Measurements from ENCODE around the gene TMSB15A.
"Not testable (repeated sequence)": the region's sequence is repeated elsewhere in the genome, so short reads cannot be mapped to it uniquely, and the experiment has no call there.

TMSB15A gene

DNA sequence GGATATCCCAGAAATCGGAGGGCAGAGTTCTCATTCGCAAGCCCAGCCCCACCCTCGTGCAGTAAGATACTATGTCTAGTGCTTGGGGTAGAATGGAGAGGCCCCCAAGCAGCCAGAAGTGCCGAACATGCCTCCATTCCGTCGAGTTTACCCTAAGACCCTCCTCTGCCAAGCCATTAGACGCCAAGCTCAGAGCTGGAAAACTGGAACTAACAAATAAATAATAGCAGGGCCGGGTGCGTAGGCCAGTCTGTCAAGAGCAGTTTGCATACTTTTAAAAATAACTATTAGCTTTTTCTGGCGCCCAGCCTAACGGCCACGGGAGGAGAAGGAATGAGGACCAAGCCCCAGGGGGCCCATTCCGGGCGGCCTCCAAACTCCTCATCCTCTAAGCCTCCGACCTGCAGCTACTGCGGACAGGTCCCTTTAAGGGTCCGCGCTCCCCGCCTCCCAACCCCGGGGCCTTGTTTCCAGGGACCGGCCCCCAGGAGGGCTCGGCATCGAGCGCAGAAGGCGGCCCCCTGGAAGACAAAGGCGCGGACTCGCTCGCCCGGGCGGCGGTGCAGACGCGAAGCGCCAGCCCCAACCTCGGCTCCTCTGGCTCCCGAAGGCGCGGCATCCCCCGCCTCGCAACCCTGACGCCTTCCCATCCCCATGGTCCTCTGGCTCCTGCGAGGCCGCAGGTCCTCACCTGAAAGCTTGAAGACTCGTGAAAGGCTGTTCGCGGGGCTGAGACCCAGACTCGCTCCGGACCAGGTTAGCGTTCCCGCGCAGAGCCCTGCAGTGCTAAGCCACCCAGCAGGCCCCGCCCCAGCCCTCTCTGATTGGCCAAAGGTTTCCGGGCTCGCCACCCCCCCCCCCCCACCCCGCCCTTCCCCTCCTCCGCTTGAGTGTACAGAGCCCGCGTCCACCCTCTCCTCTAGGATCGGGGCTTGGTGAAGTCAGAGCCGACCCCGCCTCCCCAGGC is at the start of gene TMSB15A:
Gene TMSB15A, minus strand, starts transcription at position 765 of the 967 bp plus-strand sequence.
- peak; percentile 55 for DNase-seq

DNA sequence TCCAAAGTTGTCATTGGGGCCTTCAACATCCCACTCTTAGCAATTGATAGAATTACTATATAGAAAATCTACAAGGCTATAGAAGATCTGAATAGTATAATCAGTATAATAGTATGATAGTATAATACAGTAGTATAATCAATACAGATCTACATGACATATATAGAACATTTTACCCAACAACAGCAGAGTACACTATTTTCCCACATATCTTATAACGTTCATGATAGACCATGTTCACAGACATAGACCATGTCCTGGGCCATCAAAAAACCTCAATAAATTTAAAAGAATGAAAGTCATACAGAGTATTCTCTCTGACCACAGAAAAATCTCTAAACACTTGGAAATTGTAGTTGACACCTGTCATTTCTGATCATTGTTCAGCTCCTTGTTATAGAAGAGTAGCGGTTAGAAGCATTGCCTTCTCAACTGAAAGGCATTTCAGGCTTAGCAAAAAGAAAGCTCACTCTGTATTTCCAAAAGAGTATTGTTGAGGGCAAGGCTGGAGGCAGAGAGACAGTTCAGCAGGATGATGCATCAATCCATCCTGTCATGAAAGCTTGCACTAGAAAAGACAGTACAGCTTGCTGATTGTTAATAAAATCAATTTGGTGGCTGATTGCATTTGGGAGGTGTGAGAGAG is 44.0 kb upstream of the TMSB15A start:
- no peak for DNase-seq

DNA sequence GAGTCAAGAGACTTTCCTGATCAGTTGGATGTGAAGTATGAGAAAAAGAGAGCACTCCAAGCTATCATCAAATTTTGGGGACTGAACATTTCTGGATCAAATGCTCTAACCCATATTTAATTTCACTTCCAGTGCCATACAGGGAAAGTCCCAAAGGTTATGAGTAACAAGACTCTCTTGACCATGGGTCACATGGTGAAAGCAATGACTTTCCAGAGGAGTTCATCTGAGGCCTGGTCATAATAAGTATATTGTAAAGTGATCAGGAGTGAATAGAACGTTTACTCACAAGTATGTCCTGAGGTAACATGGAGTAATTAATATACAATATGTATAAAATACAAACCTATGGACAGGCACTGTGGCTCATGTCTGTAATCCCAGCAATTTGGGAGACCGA is 42.1 kb upstream of the TMSB15A start:
- DNase-seq, result no peak

DNA sequence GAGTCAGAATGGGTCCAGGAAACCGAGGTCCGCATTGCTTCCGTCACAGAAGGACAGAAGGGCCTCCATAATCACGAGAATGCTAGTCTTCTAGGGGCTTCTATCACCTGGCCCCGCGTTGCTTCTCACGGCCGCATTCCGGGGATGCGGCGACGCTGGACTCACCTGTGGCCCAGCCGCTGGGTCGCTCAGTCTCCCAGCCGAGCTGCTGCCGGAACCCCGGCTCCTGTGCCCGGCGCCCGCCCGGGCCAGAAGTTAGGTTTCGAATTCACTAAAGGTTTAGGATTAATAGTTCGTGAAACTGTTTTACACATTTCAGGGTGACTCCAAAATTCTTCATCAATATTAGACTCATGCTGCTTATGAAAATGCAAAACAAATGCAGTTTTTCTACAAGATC is 31.7 kb upstream of the TMSB15A start:
- DNase-seq, result no peak

DNA sequence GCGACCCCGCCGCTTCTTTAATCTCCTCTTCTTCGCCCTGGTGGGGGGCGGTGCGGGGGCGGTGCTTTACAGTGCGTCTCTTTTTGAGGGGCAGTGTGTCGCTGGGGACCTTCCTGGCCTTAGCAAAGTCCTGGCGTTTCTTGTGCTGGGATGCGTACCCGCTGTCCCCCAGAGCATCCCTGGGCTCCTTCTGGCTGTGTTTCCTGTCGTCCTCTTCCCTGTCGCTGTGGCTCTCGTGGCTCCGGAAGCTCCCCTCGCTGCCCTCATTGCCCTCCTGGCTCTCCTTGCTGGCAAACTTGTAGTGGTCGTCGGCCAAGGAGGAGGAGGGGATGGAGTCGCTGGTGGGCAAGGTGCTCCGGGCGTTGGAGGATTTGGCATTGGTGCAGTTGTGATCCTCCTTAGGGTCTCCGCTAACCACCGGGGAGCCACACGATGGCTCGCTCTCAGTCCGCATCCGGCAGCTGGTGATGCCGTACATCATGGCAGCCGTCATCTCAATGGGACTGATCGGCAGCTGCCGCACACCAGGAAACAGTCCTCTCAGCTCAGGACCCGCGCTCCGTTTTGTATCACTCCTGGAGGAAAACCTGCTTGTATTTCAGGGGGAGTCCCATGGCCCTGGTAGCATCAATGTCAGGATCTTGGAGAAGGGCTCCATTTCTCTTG is 30.4 kb upstream of the TMSB15A start:
- DNase-seq, result no peak

DNA sequence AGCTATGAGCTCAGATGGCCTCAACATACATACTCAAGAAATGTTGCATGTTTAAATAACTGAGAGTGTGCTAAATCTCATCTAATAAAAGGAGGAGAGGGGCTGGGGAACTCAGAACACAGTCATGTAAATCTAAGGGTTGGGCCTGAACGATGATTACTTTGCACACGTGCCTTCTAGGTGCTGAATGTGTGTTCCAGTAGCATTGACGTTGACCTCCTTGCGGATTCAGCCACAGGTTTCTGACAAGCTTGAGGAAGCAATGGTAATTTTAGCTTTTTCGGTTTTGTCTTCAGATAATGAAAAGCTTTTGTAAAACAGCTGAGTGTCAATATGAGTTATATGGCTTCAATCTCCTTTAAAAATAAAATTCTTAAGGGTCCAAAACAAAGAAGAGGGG is 29.6 kb upstream of the TMSB15A start:
- DNase-seq, result not testable (repeated sequence)

DNA sequence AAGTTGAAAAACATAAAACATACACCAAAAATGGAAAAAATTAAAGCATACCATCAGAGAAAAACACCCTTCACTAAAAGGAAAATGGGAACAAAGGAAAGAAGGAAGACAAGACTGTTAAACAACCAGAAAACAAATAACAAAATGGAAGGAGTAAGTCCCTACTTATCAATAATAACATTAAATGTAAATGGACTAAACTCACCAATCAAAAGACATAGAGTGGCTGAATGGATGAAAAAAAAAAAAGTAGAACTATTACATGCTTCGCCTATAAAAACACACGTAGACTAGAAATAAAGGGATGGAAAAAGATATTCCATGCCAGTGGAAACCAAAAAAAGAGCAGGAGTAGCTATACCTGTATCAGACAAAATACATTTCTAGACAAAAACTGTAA is 19.4 kb upstream of the TMSB15A start:
- no peak for DNase-seq

DNA sequence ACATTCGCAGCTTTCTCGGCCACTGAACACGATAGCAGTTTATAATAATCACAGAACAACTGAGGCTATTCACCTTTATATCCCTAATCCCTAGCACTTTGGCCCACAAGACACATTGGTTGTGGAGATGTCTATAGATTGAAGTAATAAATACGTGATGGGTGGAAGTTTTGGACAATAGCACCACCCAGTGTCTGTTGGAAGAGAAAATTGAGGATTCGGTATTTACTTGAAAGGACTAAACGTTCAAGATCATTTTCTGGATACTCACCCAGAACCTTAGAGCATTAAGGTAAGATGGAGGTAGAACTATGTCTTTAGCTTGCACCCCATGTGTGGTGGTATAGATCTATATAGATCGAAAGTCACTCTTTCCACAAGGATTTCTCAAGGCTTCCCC is 787 bp upstream of the TMSB15A start:
- DNase-seq, result peak; percentile 34

DNA sequence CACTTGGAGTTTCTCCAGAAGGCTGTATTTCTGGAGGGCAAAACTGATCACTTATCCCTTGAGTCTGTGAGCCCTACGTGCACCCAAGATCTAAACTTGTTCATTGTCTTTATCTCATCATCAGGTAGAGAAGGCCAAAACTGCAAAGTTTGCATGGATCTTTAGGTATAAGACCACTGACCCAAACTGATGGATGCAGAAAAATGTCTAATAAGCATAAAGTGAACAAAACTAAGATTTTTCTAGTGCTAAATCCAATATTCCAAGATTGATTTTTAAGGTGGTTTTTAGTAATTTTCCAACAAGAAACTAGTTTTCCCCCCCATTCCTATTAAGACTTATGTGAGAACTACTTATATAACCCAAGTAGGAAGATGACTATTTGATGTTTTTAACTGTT is 2.0 kb downstream of the TMSB15A start:
- DNase-seq, result no peak

DNA sequence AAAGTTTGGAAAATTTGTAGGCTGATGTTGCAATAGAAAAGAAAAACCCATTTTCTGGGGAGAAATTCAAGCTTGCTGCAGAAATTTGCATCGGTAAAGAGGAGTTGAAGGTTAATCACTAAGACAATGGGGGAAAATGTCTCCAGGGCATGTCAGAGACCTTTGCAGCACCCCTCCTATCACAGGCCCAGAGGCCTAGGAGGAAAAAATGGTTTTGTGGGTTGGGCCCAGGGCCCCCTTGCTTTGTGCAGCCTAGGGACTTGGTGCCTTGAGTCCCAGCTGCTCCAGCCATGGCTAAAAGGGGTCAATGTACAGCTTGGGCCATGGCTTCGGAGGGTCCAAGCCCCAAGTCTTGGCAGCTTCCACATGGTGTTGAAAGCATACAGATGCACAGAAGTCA is 17.8 kb downstream of the TMSB15A start:
- DNase-seq, result no peak

DNA sequence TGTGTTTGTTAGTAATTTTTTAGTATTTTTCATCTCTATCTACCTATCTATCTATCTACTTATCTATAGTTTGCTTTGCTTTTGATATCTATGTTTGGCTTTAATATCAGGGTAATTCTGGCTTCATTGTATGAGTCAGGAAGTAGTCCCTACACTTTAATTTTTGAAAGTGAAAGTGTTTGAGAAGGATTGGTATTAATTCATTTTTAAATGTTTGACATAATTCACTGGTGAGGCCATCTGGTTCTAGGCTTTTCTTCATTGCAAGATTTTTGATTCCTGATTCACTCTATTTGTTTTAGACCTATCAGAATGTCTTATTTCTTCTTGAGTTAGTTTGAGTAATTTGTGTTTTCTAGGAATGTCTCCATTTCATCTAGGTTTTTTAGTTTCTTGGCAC is 24.8 kb downstream of the TMSB15A start:
- DNase-seq, result no peak

DNA sequence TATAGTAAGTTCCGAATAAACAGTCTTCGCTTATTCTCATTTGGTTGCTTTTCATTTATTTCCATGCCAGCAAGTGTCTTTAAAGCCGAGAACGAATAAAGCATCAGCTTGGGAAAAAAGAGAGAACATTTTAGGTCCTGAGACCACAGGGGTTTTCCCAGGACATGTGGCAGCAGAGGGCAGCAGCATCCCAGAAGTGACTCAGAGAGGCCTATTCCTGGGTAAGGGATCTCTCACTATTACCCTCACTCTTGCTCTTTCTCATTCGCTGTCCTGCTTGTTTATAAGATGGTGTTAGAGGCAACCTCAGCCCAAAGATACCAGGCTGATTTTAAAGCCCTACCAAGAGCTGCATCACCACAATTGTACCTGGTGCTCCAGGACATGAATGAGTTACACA is 37.8 kb downstream of the TMSB15A start:
- not testable (repeated sequence) for DNase-seq

DNA sequence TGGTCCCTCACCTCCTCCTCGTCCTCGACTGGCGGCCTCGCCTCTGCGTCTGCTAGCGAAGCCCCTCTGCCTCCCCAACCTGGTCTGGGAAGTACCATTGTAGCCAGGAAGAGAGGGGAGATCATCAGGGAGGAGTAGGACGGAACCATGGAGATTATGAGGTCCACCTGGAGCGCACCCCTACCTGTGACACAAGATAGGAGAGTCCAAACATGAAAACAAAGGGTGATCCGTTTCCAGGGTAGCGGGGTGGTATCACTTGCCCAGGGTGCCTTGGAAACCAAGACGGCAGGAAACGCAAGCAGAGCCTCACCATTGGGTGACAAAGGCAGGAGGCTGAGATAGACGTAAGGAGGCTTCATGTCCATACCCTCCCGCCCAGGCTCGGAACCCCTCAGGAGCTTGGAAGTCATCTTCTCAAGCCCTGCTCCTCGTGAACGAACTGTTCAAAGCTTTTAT is 44.7 kb downstream of the TMSB15A start, which contains the start of gene TCP11X2:
Gene TCP11X2, minus strand, starts transcription at position 51 of the 459 bp plus-strand sequence.
- not testable (repeated sequence) for DNase-seq

DNA sequence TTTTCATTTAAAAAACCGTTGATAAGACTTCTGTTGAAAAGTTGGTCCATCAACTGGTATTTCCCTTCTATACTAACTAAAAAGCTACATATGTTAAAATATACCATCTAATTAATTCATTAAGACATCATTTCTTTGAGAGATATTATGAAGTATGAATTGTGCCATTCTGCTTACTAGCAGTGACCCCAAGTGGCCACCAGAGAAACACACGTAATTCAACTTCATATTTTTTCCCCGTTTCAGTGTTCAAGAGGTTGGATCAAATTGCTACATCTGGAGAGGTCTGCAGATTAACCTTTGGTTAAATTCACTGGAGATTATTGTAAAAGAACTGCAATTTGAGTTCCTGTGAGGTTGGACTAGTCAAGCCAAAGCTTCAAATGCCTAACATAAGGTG is 46.3 kb downstream of the TMSB15A start:
- DNase-seq, result not testable (repeated sequence)

All from hematopoietic multipotent progenitor cell treated with erythropoietin and hydrocortisone succinate and interleukin-3 and kit ligand, for 6 days (in vitro differentiated cells).